ENCODE data around the gene LRRFIP2. TPM values are rescaled to one million over a fixed set of nuclear protein-coding genes. Genes with fewer than 3 reads are reported as not detected.

The LRRFIP2 gene
- total RNA-seq, 2 experiments from 2014 or later: 27.8 to 29.0 TPM

DNA sequence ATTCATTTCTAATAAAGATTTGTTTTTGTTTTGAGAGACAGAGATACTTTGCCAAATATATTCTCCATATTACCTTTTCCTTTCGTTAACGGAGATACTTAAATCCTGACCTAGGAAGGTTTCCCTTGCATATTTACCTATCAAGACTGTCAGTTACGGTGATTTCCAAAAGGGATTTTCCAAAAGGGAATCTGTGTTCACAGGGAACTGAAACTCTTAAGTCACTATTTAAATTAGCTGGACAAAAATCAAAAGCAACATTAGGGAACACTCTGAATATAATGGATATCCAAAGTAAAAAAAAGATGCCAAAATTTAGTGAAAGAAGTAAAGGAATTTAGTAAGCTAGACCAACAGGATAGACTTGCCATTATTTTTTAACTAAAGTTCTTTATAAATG is 576 bp downstream of the LRRFIP2 start:
- Mint-ChIP-seq H3K9me3 (no peaks in the 10 kb centered on the region), H3K36me3 (peaks cover 5% of the 10 kb centered on the region), H3K27ac (no peak overlapping the region), H3K4me1 (peaks cover 35% of the 10 kb centered on the region), H3K27me3 (no peaks in the 10 kb centered on the region), H3K4me3 (no peak overlapping the region)
- no peak for DNase-seq
- no peak for ATAC-seq (ENCODE audit: low read depth)
- POLR2A ChIA-PET: no interaction called here

DNA sequence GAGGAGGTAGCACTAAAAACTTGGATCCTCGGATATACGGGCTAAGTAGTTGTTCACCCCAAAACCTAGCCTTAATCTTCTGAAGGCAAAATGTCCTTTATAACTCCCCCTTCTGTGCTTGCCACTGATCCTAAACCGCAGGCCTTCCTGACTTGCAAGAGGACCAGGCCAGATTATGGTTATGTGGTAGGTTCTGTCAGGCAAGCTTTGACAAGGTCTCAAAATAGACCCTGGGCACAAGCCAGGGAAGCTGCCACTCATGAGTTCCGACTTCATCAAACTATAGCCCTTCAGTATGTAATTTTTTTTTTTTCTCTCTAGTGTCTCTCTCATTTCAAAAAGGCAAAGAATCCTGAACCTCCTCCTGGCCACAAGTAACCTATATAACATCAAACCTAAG is 3.2 kb downstream of the LRRFIP2 start:
- H3K4me3 Mint-ChIP-seq: peak overlapping the region; percentile 20
- POLR2A ChIA-PET: no interaction called here
- H3K27ac Mint-ChIP-seq: no peak overlapping the region
- peaks cover 7% of the 10 kb centered on the region for H3K36me3 Mint-ChIP-seq
- no peaks in the 10 kb centered on the region for H3K27me3 Mint-ChIP-seq
- ATAC-seq (ENCODE audit: low read depth): no peak
- DNase-seq: no peak
- no peaks in the 10 kb centered on the region for H3K9me3 Mint-ChIP-seq
- H3K4me1 Mint-ChIP-seq: peaks cover 21% of the 10 kb centered on the region

GRCh38 chr3:37170513-37170912 is 3.9 kb downstream of the LRRFIP2 start:
- ATAC-seq (ENCODE audit: low read depth) (no peak), DNase-seq (no peak)
- H3K9me3 Mint-ChIP-seq: no peaks in the 10 kb centered on the region
- no peak overlapping the region for H3K27ac Mint-ChIP-seq
- no peaks in the 10 kb centered on the region for H3K27me3 Mint-ChIP-seq
- peaks cover 11% of the 10 kb centered on the region for H3K36me3 Mint-ChIP-seq
- H3K4me1 Mint-ChIP-seq: peaks cover 21% of the 10 kb centered on the region
- POLR2A ChIA-PET: no interaction called here
- no peak overlapping the region for H3K4me3 Mint-ChIP-seq

DNA sequence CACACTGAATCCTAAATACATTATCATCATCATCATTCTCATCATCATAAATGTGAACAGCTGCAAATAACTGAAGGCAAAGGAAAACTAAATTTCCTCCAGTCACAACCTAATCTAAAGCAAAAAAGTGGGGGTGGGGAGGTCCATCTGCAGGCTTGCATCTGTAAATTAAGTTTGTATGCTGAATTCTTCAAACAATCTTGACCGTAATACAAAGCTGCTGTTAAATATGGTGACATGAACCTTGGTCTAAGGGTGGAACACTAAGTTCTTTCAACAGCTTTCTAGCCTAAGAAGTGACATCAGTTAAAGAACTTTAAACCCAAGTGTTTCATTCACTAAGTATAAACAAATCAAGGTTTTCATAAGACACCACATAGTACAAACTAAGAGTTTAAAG is 4.3 kb downstream of the LRRFIP2 start:
- Mint-ChIP-seq H3K27me3 (no peaks in the 10 kb centered on the region), H3K9me3 (no peaks in the 10 kb centered on the region), H3K4me1 (peaks cover 21% of the 10 kb centered on the region), H3K4me3 (no peak overlapping the region), H3K27ac (no peak overlapping the region), H3K36me3 (peaks cover 11% of the 10 kb centered on the region)
- POLR2A ChIA-PET: no interaction called here
- no peak for ATAC-seq (ENCODE audit: low read depth)
- no peak for DNase-seq

GRCh38 chr3:37168896-37169295 is 5.5 kb downstream of the LRRFIP2 start:
- DNase-seq (no peak), ATAC-seq (ENCODE audit: low read depth) (no peak)
- Mint-ChIP-seq H3K27ac (no peak overlapping the region), H3K4me1 (peaks cover 15% of the 10 kb centered on the region), H3K9me3 (no peaks in the 10 kb centered on the region), H3K27me3 (no peaks in the 10 kb centered on the region), H3K4me3 (no peak overlapping the region), H3K36me3 (peaks cover 11% of the 10 kb centered on the region)
- POLR2A ChIA-PET: no interaction called here

DNA sequence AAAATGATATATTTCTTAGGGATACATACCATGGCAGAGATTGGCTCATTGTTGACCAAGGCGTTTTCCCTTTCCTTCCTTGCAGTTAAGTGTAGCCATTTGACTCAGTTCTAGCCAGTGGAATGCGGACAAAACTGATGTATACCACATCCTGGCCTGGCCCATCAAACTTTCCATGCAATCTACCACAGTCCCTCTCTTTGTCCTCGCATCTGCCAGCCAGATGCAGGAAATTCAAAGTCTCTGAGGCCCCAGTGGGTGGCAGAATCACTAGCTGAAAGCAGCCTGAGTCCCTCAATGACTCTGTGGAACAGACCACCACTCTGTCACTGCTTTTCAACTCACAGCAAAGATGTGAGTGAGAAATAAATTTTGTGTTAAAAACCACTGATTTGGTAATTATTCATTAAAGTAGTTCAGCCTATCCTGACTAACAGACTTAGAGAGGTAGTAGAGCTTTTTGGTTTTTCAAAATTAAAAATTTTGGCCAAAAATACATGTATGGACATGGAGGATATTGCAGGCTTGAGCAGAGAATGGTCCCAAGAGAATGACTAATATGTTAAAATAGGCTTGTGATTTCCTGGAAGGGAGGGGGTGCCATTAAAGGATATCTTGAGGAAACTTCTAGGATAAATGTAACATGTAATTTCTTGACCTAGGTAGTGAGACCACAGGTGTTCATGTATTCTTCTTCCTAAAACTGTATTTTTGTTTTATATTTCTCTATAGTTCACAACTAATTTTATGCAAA is 10.9 kb downstream of the LRRFIP2 start:
- Mint-ChIP-seq H3K9me3 (no peaks in the 10 kb centered on the region), H3K27ac (no peak overlapping the region), H3K4me1 (peaks cover 18% of the 10 kb centered on the region), H3K27me3 (no peaks in the 10 kb centered on the region), H3K36me3 (peaks cover 25% of the 10 kb centered on the region), H3K4me3 (no peak overlapping the region)
- POLR2A ChIA-PET: no interaction called here
- DNase-seq: no peak
- no peak for ATAC-seq (ENCODE audit: low read depth)

DNA sequence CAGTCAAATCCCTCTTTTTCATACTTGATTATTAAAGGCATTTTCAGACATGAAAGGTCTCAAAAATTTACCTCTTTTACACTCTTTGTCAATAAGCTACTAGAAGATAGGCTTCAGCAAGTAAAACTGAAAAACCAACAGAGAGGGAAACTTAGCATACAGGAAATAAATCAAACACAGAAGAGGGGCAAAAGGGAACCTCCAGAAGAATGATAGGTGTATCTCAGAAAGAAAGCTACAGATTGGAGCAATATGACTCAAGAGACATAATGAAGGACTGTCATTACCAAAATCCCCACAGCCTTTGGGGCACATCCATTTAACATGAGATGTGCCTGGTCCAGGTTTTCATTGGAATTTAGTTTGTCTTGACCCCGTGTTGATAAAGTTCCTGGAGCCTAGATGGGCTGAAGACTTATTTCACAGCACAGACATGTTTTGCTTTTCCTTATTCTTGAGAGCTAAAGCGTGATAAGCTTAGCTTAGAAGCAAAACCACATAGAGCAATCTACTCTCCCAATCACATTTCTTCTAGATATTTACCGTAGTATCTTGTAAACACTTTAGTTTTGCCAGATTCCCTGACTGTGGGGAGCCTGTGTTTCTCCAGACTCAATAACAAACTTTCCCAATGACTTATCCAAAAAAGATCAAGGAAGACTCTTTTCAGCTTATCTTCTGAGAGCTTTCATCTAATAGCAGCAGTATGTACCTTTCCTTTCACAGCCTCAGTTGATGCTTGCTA is 11.7 kb downstream of the LRRFIP2 start:
- H3K9me3 Mint-ChIP-seq: no peaks in the 10 kb centered on the region
- H3K27ac Mint-ChIP-seq: no peak overlapping the region
- H3K4me3 Mint-ChIP-seq: no peak overlapping the region
- H3K4me1 Mint-ChIP-seq: peaks cover 20% of the 10 kb centered on the region
- DNase-seq (no peak), ATAC-seq (ENCODE audit: low read depth) (no peak)
- H3K27me3 Mint-ChIP-seq: no peaks in the 10 kb centered on the region
- POLR2A ChIA-PET: no interaction called here
- H3K36me3 Mint-ChIP-seq: peaks cover 30% of the 10 kb centered on the region

DNA sequence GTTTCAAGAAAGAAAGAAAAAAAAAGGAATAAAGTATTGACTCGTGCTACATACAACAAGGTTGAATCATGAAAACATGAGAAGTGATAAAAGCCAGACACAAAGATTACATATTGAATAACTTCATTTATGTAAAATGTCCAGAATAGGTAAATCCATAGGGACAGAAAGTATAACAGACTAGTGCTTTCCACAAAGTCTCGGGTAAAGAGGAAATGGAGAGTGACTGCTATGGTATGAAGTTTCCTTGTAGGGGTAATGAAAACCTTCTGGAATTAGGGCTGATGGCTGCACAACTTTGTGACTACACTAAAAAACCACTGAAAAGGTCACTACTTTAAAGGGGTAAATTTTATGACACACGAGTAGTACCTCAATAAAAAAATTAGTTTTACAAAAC is 13.0 kb downstream of the LRRFIP2 start:
- POLR2A ChIA-PET: no interaction called here
- DNase-seq: no peak
- Mint-ChIP-seq H3K27me3 (no peaks in the 10 kb centered on the region), H3K4me3 (no peak overlapping the region), H3K9me3 (no peaks in the 10 kb centered on the region), H3K27ac (no peak overlapping the region), H3K36me3 (peaks cover 29% of the 10 kb centered on the region), H3K4me1 (peaks cover 20% of the 10 kb centered on the region)
- no peak for ATAC-seq (ENCODE audit: low read depth)

DNA sequence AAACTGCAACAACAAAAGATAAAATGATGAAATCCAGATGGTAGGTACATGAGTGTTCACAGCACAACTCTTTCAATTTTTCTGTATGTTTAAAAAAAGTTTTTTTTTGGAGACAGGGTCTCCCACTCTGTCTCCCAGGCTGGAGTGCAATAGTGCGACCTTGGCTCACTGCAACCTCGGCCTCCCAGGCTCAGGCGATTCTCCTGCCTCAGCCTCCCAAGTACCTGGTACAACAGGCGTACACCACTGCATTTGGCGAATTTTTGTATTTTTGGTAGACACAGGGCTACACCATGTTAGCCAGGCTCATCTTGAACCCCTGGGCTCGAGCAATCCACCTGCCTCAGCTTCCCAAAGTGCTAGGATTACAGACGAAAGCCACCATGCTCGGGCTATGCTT is 18.6 kb downstream of the LRRFIP2 start:
- POLR2A ChIA-PET: no interaction called here
- H3K36me3 Mint-ChIP-seq: peaks cover 32% of the 10 kb centered on the region
- ATAC-seq (ENCODE audit: low read depth): no peak

DNA sequence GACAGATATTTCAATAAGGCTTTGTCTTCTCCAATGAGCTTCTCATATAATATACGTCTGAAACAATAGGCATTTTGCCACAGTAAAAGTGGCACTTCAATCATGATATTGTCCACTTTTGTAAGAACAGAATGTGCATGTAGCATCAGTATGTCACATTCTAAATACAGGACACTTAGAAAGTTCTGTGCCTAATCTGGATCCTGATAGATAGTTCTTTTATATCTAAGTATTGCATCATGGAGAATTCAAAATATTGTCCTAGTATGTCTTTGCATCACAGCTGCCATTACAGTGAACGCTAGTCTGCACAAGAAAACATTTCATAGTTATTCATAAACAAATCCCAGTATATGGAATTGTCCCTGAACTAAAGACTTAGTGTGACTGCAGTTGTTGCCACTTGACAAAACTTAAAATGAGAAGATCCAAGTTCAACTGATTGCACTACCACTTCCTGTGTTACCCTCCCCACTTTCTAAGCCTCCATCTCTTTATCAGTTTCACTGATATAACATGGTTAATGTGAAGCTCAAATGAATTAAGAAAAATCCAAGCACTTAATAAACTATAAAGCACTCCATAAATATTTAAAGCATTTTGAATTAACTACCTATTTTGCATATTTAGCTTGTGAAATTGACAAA is 19.6 kb downstream of the LRRFIP2 start:
- Mint-ChIP-seq H3K4me1 (peaks cover 11% of the 10 kb centered on the region), H3K27me3 (no peaks in the 10 kb centered on the region), H3K27ac (no peak overlapping the region), H3K9me3 (no peaks in the 10 kb centered on the region), H3K4me3 (no peak overlapping the region), H3K36me3 (peaks cover 30% of the 10 kb centered on the region)
- POLR2A ChIA-PET: no interaction called here
- ATAC-seq (ENCODE audit: low read depth) (no peak), DNase-seq (no peak)

More for the DNA sequence above, 18.6 kb downstream of the LRRFIP2 start:
- Mint-ChIP-seq H3K27ac (no peak overlapping the region), H3K4me1 (peaks cover 11% of the 10 kb centered on the region), H3K9me3 (no peaks in the 10 kb centered on the region), H3K27me3 (no peaks in the 10 kb centered on the region), H3K4me3 (no peak overlapping the region)
- DNase-seq: no peak

DNA sequence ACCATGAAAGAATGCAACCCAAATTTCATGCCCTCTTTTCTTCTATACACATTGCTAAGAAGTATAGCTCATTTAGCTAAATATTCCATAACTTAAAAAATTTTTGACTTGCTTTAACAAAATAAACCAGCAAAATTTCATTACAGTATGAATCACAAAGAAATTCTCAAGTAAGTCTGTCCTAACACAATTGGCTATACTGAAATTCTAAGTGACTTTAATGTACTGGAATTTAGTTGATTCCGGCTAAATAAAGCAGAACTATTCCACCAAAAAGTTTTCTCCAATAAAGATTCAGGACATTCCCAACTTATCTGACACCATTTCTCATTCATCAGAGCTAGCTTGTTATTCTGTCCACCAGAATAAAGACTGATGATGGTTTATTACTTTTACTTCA is 23.8 kb downstream of the LRRFIP2 start:
- no peaks in the 10 kb centered on the region for H3K9me3 Mint-ChIP-seq
- no peak for DNase-seq
- peaks cover 10% of the 10 kb centered on the region for H3K4me1 Mint-ChIP-seq
- H3K4me3 Mint-ChIP-seq: no peak overlapping the region
- no peak for ATAC-seq (ENCODE audit: low read depth)
- no peak overlapping the region for H3K27ac Mint-ChIP-seq
- H3K36me3 Mint-ChIP-seq: peaks cover 30% of the 10 kb centered on the region
- POLR2A ChIA-PET: no interaction called here
- no peaks in the 10 kb centered on the region for H3K27me3 Mint-ChIP-seq

DNA sequence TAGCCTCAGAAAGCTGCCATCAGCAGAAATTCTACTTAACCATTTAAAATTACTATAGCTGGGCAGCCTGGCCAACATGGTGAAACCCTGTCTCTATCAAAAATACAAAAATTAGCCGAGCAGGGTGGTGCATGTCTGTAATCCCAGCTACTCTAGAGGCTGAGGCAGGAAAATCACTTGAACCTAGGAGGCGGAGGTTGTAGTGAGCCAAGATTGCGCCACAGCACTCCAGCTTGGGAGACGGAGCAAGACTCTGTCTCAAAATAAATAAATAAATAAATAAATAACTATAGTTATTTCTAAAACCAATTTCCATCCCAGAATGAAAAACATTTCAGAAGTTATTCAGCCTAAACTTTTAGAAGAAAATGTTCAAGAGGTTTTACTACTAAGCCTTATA is 25.1 kb downstream of the LRRFIP2 start:
- no peak for ATAC-seq (ENCODE audit: low read depth)
- DNase-seq: no peak
- peaks cover 4% of the 10 kb centered on the region for H3K4me1 Mint-ChIP-seq
- peaks cover 33% of the 10 kb centered on the region for H3K36me3 Mint-ChIP-seq
- no peaks in the 10 kb centered on the region for H3K9me3 Mint-ChIP-seq
- no peak overlapping the region for H3K4me3 Mint-ChIP-seq
- no peak overlapping the region for H3K27ac Mint-ChIP-seq
- POLR2A ChIA-PET: no interaction called here
- H3K27me3 Mint-ChIP-seq: no peaks in the 10 kb centered on the region

DNA sequence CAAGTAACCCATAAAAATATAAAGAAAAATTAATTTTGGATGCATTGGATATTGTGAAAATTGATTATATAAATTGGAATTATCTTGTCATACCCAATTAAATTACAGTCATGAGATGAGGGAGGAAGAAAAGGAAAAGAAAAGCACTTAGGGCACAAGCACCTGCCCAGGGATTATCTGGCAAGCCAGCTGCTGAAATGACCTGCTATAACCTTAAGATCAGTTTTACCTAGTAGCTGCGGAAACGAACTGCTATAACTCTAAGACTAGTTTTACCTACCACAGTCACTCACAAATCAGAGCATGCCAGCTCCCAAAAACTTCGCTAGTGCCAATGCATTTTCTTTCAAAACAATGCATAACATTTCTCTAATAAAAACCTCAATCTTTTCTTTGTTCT is 26.2 kb downstream of the LRRFIP2 start:
- Mint-ChIP-seq H3K36me3 (peaks cover 29% of the 10 kb centered on the region), H3K9me3 (no peaks in the 10 kb centered on the region), H3K27me3 (no peaks in the 10 kb centered on the region), H3K4me3 (no peak overlapping the region), H3K27ac (no peak overlapping the region), H3K4me1 (no peaks in the 10 kb centered on the region)
- DNase-seq (no peak), ATAC-seq (ENCODE audit: low read depth) (no peak)
- POLR2A ChIA-PET: no interaction called here

GRCh38 chr3:37147666-37148065 is 26.7 kb downstream of the LRRFIP2 start:
- DNase-seq: no peak
- Mint-ChIP-seq H3K4me3 (no peak overlapping the region), H3K27ac (no peak overlapping the region), H3K9me3 (no peaks in the 10 kb centered on the region), H3K4me1 (no peaks in the 10 kb centered on the region), H3K36me3 (peaks cover 34% of the 10 kb centered on the region), H3K27me3 (no peaks in the 10 kb centered on the region)
- POLR2A ChIA-PET: no interaction called here
- no peak for ATAC-seq (ENCODE audit: low read depth)
